NT2/D1 (cell line): ENCODE data around the gene ITPKB.

Experiments used
- SUZ12 ChIP-seq: IDR thresholded peaks from 2 replicates; pipeline ENCODE4 v1.6.1; 2011; ENCODE audit not compliant: insufficient read length, insufficient read depth; ENCODE audit errors: extremely low read depth
- YY1 ChIP-seq: IDR thresholded peaks from 2 replicates; pipeline ENCODE4 v1.6.1; 2011; ENCODE audit not compliant: insufficient read length, insufficient read depth

DNA sequence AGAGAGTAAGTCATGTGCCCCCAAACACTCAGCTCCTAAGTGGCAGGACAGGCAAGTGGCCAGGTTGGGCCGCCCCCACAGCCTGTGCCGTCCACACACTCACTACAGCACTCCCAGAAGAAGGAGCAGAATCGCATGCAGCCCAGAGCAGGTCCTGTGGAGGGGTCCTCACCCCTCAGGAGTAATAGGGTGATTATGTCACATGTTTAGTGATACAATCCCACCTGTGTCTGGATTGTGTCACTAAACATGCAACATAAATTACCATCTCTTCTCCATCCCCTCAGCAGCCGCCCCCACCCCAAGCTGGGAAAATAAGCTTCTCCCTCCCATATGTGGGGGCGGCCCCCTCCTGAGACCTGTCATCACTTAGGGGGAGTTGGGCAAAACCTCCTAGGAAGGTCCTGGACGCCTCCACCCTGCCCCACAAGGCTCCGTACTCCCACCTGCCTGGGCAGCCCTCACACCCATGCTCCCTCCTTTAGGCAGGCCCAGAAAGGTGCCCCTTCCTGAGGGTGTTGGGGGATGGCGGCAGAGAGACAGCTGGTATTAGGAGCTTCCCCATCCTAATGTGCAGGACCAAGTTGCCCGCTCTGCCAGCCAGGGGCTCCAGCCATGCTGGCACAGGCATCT is 133.6 kb downstream of the ITPKB start:
- TF ChIP-seq SUZ12 (no peak), YY1 (no peak)
